Thymus (tissue), 11 donors: ENCODE results near the gene TOM1L2. TPM values are rescaled to one million over a fixed set of nuclear protein-coding genes. Genes with fewer than 3 reads are reported as not detected.

Experiments
- DNase-seq, 9 donors: peaks; one replicate each; pipeline ENCODE4 v3.0.0-alpha.2; 2013; ENCODE audit warnings: low spot score in 9 of 9, low read depth in 6 of 9, missing footprints in 1 of 9
- H3K27ac ChIP-seq, 2 donors: one replicate each; pipeline ENCODE4 v1.5.1; 2013; ENCODE audit warnings: control low read depth in 1 of 2, low read depth in 1 of 2, low read length in 1 of 2, mild to moderate bottlenecking in 1 of 2, moderate library complexity in 1 of 2
- H3K27me3 ChIP-seq, 2 donors: one replicate each; pipeline ENCODE4 v1.5.1; 2013; ENCODE audit warnings: low read length in 1 of 2; ENCODE audit not compliant: control insufficient read depth in 2 of 2, insufficient read depth in 1 of 2
- H3K36me3 ChIP-seq, 2 donors: one replicate each; pipeline ENCODE4 v1.5.1; 2013; ENCODE audit warnings: low read length in 1 of 2, mild to moderate bottlenecking in 1 of 2, moderate library complexity in 1 of 2; ENCODE audit not compliant: control insufficient read depth in 2 of 2, insufficient read depth in 2 of 2
- H3K4me1 ChIP-seq, 2 donors: one replicate each; pipeline ENCODE4 v1.5.1; 2013; ENCODE audit warnings: low read length in 2 of 2; ENCODE audit not compliant: control insufficient read depth in 2 of 2, insufficient read depth in 2 of 2
- H3K4me3 ChIP-seq, 2 donors: one replicate each; pipeline ENCODE4 v1.5.1; 2013; ENCODE audit warnings: low read length in 2 of 2, control low read depth in 1 of 2, mild to moderate bottlenecking in 1 of 2
- H3K9me3 ChIP-seq, 2 donors: one replicate each; pipeline ENCODE4 v1.5.1; 2013; ENCODE audit warnings: low read length in 1 of 2, mild to moderate bottlenecking in 1 of 2; ENCODE audit not compliant: control insufficient read depth in 2 of 2, insufficient read depth in 1 of 2
- WGBS: extraction: QIAGEN DNeasy Blood & Tissue Kit; methylation state at CpG from one replicate; pipeline ENCODE4 v1.1.7; 2013; 5-methylcytosine and 5-hydroxymethylcytosine counted together
- polyA plus RNA-seq: library from polyadenylated mRNA; stranded (reverse); fragments of 200-250 nt; gene quantifications from one replicate; pipeline ENCODE4 v1.2.3, GENCODE V29; 2013
- total RNA-seq: library from RNA; stranded (reverse); fragments of 120-200 nt; gene quantifications from one replicate; pipeline ENCODE4 v1.2.4, GENCODE V29; 2013
- donor health status: healthy.

Gene TOM1L2
- total and polyA plus RNA-seq, 2 donors, result 6.6 to 17.5 TPM

GRCh38 chr17:17981330-17981729, 9.1 kb upstream of the TOM1L2 start:
- no peaks in the 10 kb centered on the region for H3K36me3 ChIP-seq
- no peak overlapping the region for H3K4me3 ChIP-seq
- H3K9me3 ChIP-seq, result no peaks in the 10 kb centered on the region
- DNase-seq, result no peak
- WGBS, result 97% methylated on average over 9 of the region's 9 CpGs
- no peak overlapping the region for H3K27ac ChIP-seq
- H3K4me1 ChIP-seq, result no peaks in the 10 kb centered on the region
- H3K27me3 ChIP-seq, result no peaks in the 10 kb centered on the region

- Histone ChIP-seq H3K4me3 (no peak overlapping the region), H3K4me1 (no peaks in the 10 kb centered on the region), H3K9me3 (no peaks in the 10 kb centered on the region), H3K27ac (no peak overlapping the region), H3K27me3 (no peaks in the 10 kb centered on the region), H3K36me3 (no peaks in the 10 kb centered on the region)
- 79% methylated on average over 3 of the region's 3 CpGs for WGBS
- DNase-seq, result no peak
Measured at GRCh38 chr17:17979778-17980177, 7.6 kb upstream of the TOM1L2 start.

GRCh38 chr17:17978481-17979424, 6.6 kb upstream of the TOM1L2 start:
- Histone ChIP-seq H3K4me3 (no peak overlapping the region), H3K4me1 (no peaks in the 10 kb centered on the region), H3K9me3 (no peaks in the 10 kb centered on the region), H3K36me3 (no peaks in the 10 kb centered on the region), H3K27me3 (no peaks in the 10 kb centered on the region), H3K27ac (no peak overlapping the region)
- 90% methylated on average over 14 of the region's 14 CpGs for WGBS
- no peak for DNase-seq

GRCh38 chr17:17976931-17977570, 4.9 kb upstream of the TOM1L2 start:
- WGBS, result 96% methylated on average over 10 of the region's 10 CpGs
- Histone ChIP-seq H3K36me3 (no peaks in the 10 kb centered on the region), H3K9me3 (no peaks in the 10 kb centered on the region), H3K4me3 (no peak overlapping the region), H3K4me1 (peaks cover 3 to 6% of the 10 kb centered on the region in 2 donors), H3K27me3 (no peaks in the 10 kb centered on the region), H3K27ac (no peak overlapping the region)
- no peak for DNase-seq

GRCh38 chr17:17975436-17975835, 3.2 kb upstream of the TOM1L2 start:
- WGBS, result 76% methylated on average over 8 of the region's 8 CpGs
- H3K27ac ChIP-seq, result no peak overlapping the region
- no peaks in the 10 kb centered on the region for H3K9me3 ChIP-seq
- DNase-seq, result no peak
- no peak overlapping the region for H3K4me3 ChIP-seq
- no peaks in the 10 kb centered on the region for H3K36me3 ChIP-seq
- peaks cover 15 to 16% of the 10 kb centered on the region in 2 donors for H3K4me1 ChIP-seq
- H3K27me3 ChIP-seq, result no peaks in the 10 kb centered on the region

GRCh38 chr17:17972952-17973254, 703 bp upstream of the TOM1L2 start:
- Histone ChIP-seq H3K27ac (no peak overlapping the region), H3K9me3 (no peaks in the 10 kb centered on the region), H3K4me3 (peak overlapping the region; percentile 44 to 55), H3K4me1 (peaks cover 16% of the 10 kb centered on the region in 2 donors), H3K36me3 (no peaks in the 10 kb centered on the region), H3K27me3 (no peaks in the 10 kb centered on the region)
- no peak for DNase-seq
- 6% methylated on average over 13 of the region's 13 CpGs for WGBS

- H3K4me3 ChIP-seq, result peak overlapping the region; percentile 73 to 88
- H3K9me3 ChIP-seq, result no peaks in the 10 kb centered on the region
- H3K4me1 ChIP-seq, result peaks cover 16% of the 10 kb centered on the region in 2 donors
- DNase-seq, result no peak
- no peaks in the 10 kb centered on the region for H3K27me3 ChIP-seq
- WGBS, result 5% methylated on average over 33 of the region's 33 CpGs
- H3K27ac ChIP-seq, result peak overlapping the region in 1 of 2 donors; percentile 64
- H3K36me3 ChIP-seq, result no peaks in the 10 kb centered on the region
Measured at GRCh38 chr17:17971431-17972125, 622 bp downstream of the TOM1L2 start.

- no peak for DNase-seq
- no peaks in the 10 kb centered on the region for H3K36me3 ChIP-seq
- 84% methylated on average over 1 of the region's 1 CpG for WGBS
- no peak overlapping the region for H3K27ac ChIP-seq
- no peaks in the 10 kb centered on the region for H3K9me3 ChIP-seq
- peak overlapping the region; percentile 73 to 88 for H3K4me3 ChIP-seq
- peaks cover 16 to 19% of the 10 kb centered on the region in 2 donors for H3K4me1 ChIP-seq
- H3K27me3 ChIP-seq, result no peaks in the 10 kb centered on the region
Measured at GRCh38 chr17:17970699-17971430, 1.3 kb downstream of the TOM1L2 start.
